B cell (primary cell): Measurements from ENCODE around the gene GPRASP3. TPM values are rescaled to one million over a fixed set of nuclear protein-coding genes. Genes with fewer than 3 reads are reported as not detected.
A peak's percentile ranks its signal among the peaks of the same experiment; 100 is the strongest.

Experiments used
- ATAC-seq: fragments of 200-7000 bp; cut with Tn5 transposase; one replicate; pipeline ENCODE4 v1.10.0; 2021; ENCODE audit warnings: low read depth, mild to moderate bottlenecking, moderate number of reproducible peaks, moderate library complexity
- CTCF ChIA-PET: fragments of 350-600 bp; sonication (Branson Sonifier 250); formaldehyde crosslinking; loops from one replicate; lab custom pipeline; 2021; ENCODE audit warnings: antibody characterized with exemption, inconsistent platforms; lab: Charles Lee
- POLR2A ChIA-PET: fragments of 350-600 bp; sonication (Branson Sonifier 250); formaldehyde crosslinking; loops from one replicate; lab custom pipeline; 2021; ENCODE audit warnings: antibody characterized with exemption; lab: Charles Lee
- DNase-seq: peaks from one replicate; pipeline ENCODE4 v3.0.0; 2013
- H2AFZ ChIP-seq: 2 replicates; pipeline ENCODE4 v1.6.1; 2012; ENCODE audit warnings: mild to moderate bottlenecking, low read depth, low read length; ENCODE audit not compliant: insufficient read depth, poor library complexity, severe bottlenecking
- H3K27ac ChIP-seq, 2 donors: 1 replicate in 1 of 2; 2 replicates in 1 of 2; pipeline ENCODE4 v1.5.1; 2012 to 2013; ENCODE audit warnings: low read length in 2 of 2, mild to moderate bottlenecking in 2 of 2, moderate library complexity in 1 of 2
- H3K27me3 ChIP-seq, 4 experiments: fragments of 200-600 bp in 1 of 4; sonication (generic) in 1 of 4; replicated peaks in 1 of 4; 1 replicate in 2 of 4; 2 replicates in 2 of 4; pipeline versions ENCODE4 v1.6.1 to v1.7.0; 2013 to 2016; ENCODE audit warnings: low read length in 3 of 4, mild to moderate bottlenecking in 2 of 4, mixed read lengths in 1 of 4, moderate library complexity in 1 of 4; ENCODE audit not compliant: insufficient read depth in 4 of 4, control insufficient read depth in 3 of 4; ENCODE audit errors: control extremely low read depth in 1 of 4
- H3K36me3 ChIP-seq, 2 experiments: replicated peaks in 1 of 2; 1 replicate in 1 of 2; 2 replicates in 1 of 2; pipeline versions ENCODE4 v1.6.1 to v1.7.1; 2013; ENCODE audit warnings: low read length in 1 of 2; ENCODE audit not compliant: insufficient read depth in 2 of 2, control insufficient read depth in 1 of 2; ENCODE audit errors: control extremely low read depth in 1 of 2, extremely low read depth in 1 of 2
- H3K4me1 ChIP-seq, 2 donors: fragments of 200-600 bp in 1 of 2; sonication (generic) in 1 of 2; 1 replicate in 1 of 2; 2 replicates in 1 of 2; pipeline versions ENCODE4 v1.5.1 to v1.6.1; 2013 to 2017; ENCODE audit warnings: low read length in 2 of 2; ENCODE audit not compliant: control insufficient read depth in 2 of 2, insufficient read depth in 2 of 2
- H3K4me2 ChIP-seq: replicated peaks from 2 replicates; pipeline ENCODE3; 2012; ENCODE audit warnings: mild to moderate bottlenecking, low read depth, low read length; ENCODE audit not compliant: poor library complexity, severe bottlenecking
- H3K4me3 ChIP-seq, 5 experiments: fragments of 200-600 bp in 1 of 5; sonication (generic) in 1 of 5; 1 replicate in 3 of 5; 2 replicates in 2 of 5; pipeline versions ENCODE4 v1.5.1 to v1.7.0; 2011 to 2016; ENCODE audit warnings: low read length in 4 of 5, mild to moderate bottlenecking in 4 of 5, low read depth in 2 of 5, control low read depth in 1 of 5, moderate library complexity in 1 of 5; ENCODE audit not compliant: insufficient read depth in 1 of 5; ENCODE audit errors: control extremely low read depth in 1 of 5, extremely low read depth in 1 of 5
- H3K79me2 ChIP-seq: fragments of 200-600 bp; sonication (generic); one replicate; pipeline ENCODE4 v1.6.0; 2016; ENCODE audit warnings: low read length; ENCODE audit not compliant: control insufficient read depth, insufficient read depth
- H3K9ac ChIP-seq: fragments of 200-600 bp; sonication (generic); 2 replicates; pipeline ENCODE4 v1.6.1; 2017; ENCODE audit warnings: mild to moderate bottlenecking, low read length, moderate library complexity
- H3K9me3 ChIP-seq, 3 donors: one replicate each; pipeline versions ENCODE4 v1.6.1 to v1.7.1; 2013; ENCODE audit warnings: low read length in 2 of 3; ENCODE audit not compliant: control insufficient read depth in 2 of 3, insufficient read depth in 1 of 3; ENCODE audit errors: control extremely low read depth in 1 of 3
- H4K20me1 ChIP-seq: 2 replicates; pipeline ENCODE4 v1.6.0; 2012; ENCODE audit warnings: mild to moderate bottlenecking, low read length; ENCODE audit not compliant: insufficient read depth, control insufficient read depth, poor library complexity, severe bottlenecking
- H3K27ac Mint-ChIP-seq: one replicate; pipeline ENCODE4 v1.8.0; 2021; ENCODE audit warnings: mixed read lengths
- H3K27me3 Mint-ChIP-seq: one replicate; pipeline ENCODE4 v1.8.0; 2021; ENCODE audit warnings: mixed read lengths
- H3K4me1 Mint-ChIP-seq: one replicate; pipeline ENCODE4 v1.8.0; 2021; ENCODE audit warnings: mixed read lengths
- H3K4me3 Mint-ChIP-seq: one replicate; pipeline ENCODE4 v1.8.0; 2021; ENCODE audit warnings: mixed read lengths
- H3K9me3 Mint-ChIP-seq: one replicate; pipeline ENCODE4 v1.8.0; 2022; ENCODE audit warnings: mixed read lengths; ENCODE audit not compliant: insufficient read depth
- EZH2 ChIP-seq: IDR thresholded peaks from 2 replicates; pipeline ENCODE4 v1.6.1; 2012; ENCODE audit warnings: borderline replicate concordance, low read depth, mild to moderate bottlenecking, moderate library complexity, low read length; ENCODE audit not compliant: insufficient read depth, poor library complexity, severe bottlenecking
- WGBS: methylation state at CpG from one replicate; pipeline ENCODE4 v1.1.5; 2013; ENCODE audit warnings: missing lambda C conversion rate; ENCODE audit not compliant: insufficient coverage; 5-methylcytosine and 5-hydroxymethylcytosine counted together
- intact Hi-C: fragments of 100-400 bp; cut with micrococcal nuclease; formaldehyde crosslinking; loops from one replicate; pipeline ENCODE4 v1.10.0; 2022
- polyA plus RNA-seq: library from polyadenylated mRNA; depleted of rRNA; stranded (reverse); fragments of >200 nt; gene quantifications from 2 replicates; pipeline ENCODE4 v1.2.3, GENCODE V29; 2012
- total RNA-seq, 2 donors: library from RNA; stranded (reverse); fragments of 120-200 nt in 1 of 2; gene quantifications; 1 replicate in 1 of 2; 2 replicates in 1 of 2; pipeline versions ENCODE4 v1.2.3 to v1.2.4, GENCODE V29; 2013 to 2022
- TF ChIP-seq, protein P1 (sequence below): fragments of 200-600 bp; IDR thresholded peaks from one replicate; pipeline ENCODE4 v1.8.0; 2022; ENCODE audit warnings: antibody characterized with exemption, mild to moderate bottlenecking

The GPRASP3 gene
- total and polyA plus RNA-seq, 2 donors (not counting 1 experiment from before 2014, with no cell fraction given) = 0.28 to 0.89 TPM

DNA sequence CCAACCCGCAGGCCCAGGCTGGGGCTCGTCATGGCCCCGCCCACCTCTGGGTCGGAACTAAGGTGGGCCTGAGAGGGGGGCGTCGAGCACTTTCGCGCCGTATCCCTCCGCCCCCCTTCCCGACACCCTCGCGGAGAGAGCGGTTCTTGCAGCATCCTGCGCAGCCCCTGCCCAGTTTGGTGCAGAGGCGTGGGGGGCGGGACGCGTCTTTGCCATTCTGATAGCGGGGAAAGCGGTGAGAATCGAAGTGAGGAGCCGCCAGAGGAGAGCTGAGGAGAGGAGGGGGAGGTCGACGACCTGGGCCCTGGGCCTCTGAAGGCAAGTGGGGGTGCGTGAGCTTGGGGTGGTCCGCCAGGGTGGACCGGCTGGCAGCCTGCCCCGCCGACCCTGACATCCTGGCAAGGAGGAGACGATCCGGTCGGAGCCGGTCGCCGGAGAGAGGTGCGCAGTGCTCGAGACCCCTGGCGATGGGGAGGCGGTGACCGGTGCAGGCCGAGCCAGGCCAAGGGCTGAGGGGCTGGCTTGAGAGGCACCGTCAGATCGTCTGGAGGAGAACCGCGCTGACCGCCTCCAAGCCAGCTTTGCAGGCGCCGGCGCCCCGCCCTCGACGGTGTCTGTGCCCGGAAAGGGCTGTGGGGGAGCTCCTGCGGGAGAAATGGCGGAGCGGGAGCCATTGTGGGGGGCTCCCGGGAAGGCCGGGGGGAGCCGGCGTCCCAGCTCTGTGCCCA, 25.5 kb downstream of the GPRASP3 start:
- H3K4me3 ChIP-seq = peak overlapping the region in 4 of 5 experiments; percentile 32 to 58 (median 47)
- CTCF ChIA-PET = no interaction called here

DNA sequence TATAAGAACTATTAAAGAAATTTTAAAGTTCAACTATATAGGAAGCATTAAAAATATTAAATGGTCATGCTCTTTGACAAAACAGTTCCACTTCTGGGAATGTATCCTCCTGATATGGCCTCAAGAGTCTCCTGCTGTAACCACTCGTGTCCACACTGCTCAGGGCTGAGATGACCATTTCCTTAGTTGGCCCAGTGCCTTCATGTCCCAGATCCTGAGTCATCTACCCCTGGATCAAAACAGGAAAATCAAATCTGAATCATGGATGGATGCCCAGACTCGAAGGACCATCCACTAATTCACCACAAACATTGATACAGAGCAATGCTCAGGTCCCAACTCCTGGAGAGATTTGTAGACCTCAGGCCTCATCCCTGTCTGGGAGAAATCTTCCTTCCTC, 44.7 kb downstream of the GPRASP3 start:
- peaks cover 11% of the 10 kb centered on the region for H3K4me1 Mint-ChIP-seq
- Histone ChIP-seq H2AFZ (no peak overlapping the region), H3K4me2 (no peak overlapping the region), H3K79me2 (no peaks in the 10 kb centered on the region), H3K9me3 (no peaks in the 10 kb centered on the region), H3K36me3 (no peaks in the 10 kb centered on the region), H4K20me1 (no peaks in the 10 kb centered on the region), H3K4me1 (peaks cover 5% of the 10 kb centered on the region in 2 donors), H3K9ac (no peak overlapping the region), H3K27me3 (no peaks in the 10 kb centered on the region), H3K4me3 (no peak overlapping the region), H3K27ac (no peak overlapping the region)
- H3K27ac Mint-ChIP-seq = no peak overlapping the region
- ChIA-PET CTCF (no interaction called here), POLR2A (no interaction called here)
- intact Hi-C loops = loop anchor here (5.0 kb wide), 2 partner anchors 108 to 168 kb away; partner anchors contain the start of gene ARMCX5
- WGBS = 70% methylated on average over 2 of the region's 2 CpGs
- no peak for ATAC-seq
- no peak overlapping the region for H3K4me3 Mint-ChIP-seq
- no peaks in the 10 kb centered on the region for H3K9me3 Mint-ChIP-seq
- H3K27me3 Mint-ChIP-seq = no peaks in the 10 kb centered on the region
- no peak for DNase-seq
- TF ChIP-seq, protein P1, sequence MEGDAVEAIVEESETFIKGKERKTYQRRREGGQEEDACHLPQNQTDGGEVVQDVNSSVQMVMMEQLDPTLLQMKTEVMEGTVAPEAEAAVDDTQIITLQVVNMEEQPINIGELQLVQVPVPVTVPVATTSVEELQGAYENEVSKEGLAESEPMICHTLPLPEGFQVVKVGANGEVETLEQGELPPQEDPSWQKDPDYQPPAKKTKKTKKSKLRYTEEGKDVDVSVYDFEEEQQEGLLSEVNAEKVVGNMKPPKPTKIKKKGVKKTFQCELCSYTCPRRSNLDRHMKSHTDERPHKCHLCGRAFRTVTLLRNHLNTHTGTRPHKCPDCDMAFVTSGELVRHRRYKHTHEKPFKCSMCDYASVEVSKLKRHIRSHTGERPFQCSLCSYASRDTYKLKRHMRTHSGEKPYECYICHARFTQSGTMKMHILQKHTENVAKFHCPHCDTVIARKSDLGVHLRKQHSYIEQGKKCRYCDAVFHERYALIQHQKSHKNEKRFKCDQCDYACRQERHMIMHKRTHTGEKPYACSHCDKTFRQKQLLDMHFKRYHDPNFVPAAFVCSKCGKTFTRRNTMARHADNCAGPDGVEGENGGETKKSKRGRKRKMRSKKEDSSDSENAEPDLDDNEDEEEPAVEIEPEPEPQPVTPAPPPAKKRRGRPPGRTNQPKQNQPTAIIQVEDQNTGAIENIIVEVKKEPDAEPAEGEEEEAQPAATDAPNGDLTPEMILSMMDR = no peak
- TF ChIP-seq EZH2 = no peak

More for the DNA sequence above, 25.5 kb downstream of the GPRASP3 start:
- Histone ChIP-seq H2AFZ (peak overlapping the region; percentile 70), H3K4me2 (peak overlapping the region; percentile 69), H3K79me2 (no peaks in the 10 kb centered on the region), H3K4me1 (peaks cover 0 to 6% of the 10 kb centered on the region in 2 donors), H3K36me3 (no peaks in the 10 kb centered on the region), H3K27me3 (peaks cover 0 to 6% (median 0%) of the 10 kb centered on the region in 4 experiments), H3K27ac (no peak overlapping the region), H4K20me1 (no peaks in the 10 kb centered on the region), H3K9me3 (no peaks in the 10 kb centered on the region), H3K9ac (peak overlapping the region; percentile 55)
- ATAC-seq (no peak), DNase-seq (peak; percentile 10)
- Mint-ChIP-seq H3K27ac (no peak overlapping the region), H3K4me3 (peak overlapping the region; percentile 87), H3K27me3 (peaks cover 6% of the 10 kb centered on the region), H3K4me1 (peaks cover 2% of the 10 kb centered on the region), H3K9me3 (no peaks in the 10 kb centered on the region)
- TF ChIP-seq, protein P1 = no peak
- no peak for TF ChIP-seq EZH2
- intact Hi-C loops = no loop called here
- POLR2A ChIA-PET = no interaction called here
- 2% methylated on average over 20 of the region's 61 CpGs for WGBS
